ENCODE measurements around the gene SPINDOC. TPM values are rescaled to one million over a fixed set of nuclear protein-coding genes. Genes with fewer than 3 reads are reported as not detected.

Gene SPINDOC
- total and polyA plus RNA-seq, 9 of the 15 experiments (the other 6 are each of a cell fraction or from before 2014, with no cell fraction given), result 0.70 to 36.3 (median 19.6) TPM

DNA sequence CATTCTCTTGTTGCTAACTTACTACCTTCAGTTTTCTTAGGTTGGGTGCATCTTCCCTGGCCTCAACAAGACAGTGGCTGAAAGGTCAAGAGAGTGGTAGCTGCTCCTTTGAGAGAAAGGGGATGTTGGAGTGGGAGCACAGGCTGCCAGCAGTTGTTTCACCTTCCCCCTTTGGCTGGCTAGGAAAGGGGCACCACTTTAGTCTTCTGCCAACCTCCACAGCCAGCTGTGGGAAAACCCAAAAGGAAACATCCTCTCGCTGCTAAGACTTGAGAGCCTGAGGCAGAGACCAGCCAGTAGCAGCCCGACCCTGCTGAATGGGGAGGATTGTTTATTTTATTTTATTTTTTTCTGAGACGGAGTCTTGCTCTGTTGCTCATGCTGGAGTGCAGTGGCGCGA, 60.1 kb downstream of the SPINDOC start:
- DNase-seq (ENCODE audit: extremely low read depth in 1 of 4, low spot score in 3 of 4) (no peak), FAIRE-seq (no peak), ATAC-seq (no peak)
- no peaks in the 10 kb centered on the region for H3K27me3 ChIP-seq (ENCODE audit: control insufficient read depth in 2 of 2, insufficient read depth in 2 of 2, low read length in 2 of 2)
- peaks cover 31% of the 10 kb centered on the region; the same call in 2 of the 3 replicates for H3K36me3 ChIP-seq (ENCODE audit: control insufficient read depth, insufficient read depth, low read length)
- H3K4me1 ChIP-seq (replicated peaks in 1 of 2; ENCODE audit: control insufficient read depth in 2 of 2, insufficient read depth in 2 of 2, low read length in 2 of 2), result peaks cover 35 to 39% of the 10 kb centered on the region in 2 experiments
- H3K4me2 ChIP-seq (ENCODE audit: insufficient read depth, low read length), result no peak overlapping the region
- ChIA-PET CTCF (ENCODE audit: low intra/inter-chr PET ratio) (no interaction called here), POLR2A (interaction anchor here (0.6 to 1.8 kb wide), 8 partner anchors 11 to 197 kb away, joined by 3 to 8 read pairs (median 4); no protein-coding TSS in a partner anchor)
- no peaks in the 10 kb centered on the region for H3K9me3 ChIP-seq (replicated peaks; ENCODE audit: control insufficient read depth, insufficient read depth, low read depth, low read length)
- intact Hi-C loops (cut with micrococcal nuclease), result no loop called here
- no peaks in the 10 kb centered on the region for H3K9me1 ChIP-seq (ENCODE audit: control insufficient read depth, insufficient read depth, low read length)
- peaks cover 79% of the 10 kb centered on the region for H3K79me2 ChIP-seq (ENCODE audit: control insufficient read depth, insufficient read depth, low read length)
- H2AFZ ChIP-seq (ENCODE audit: low read depth, low read length), result no peak overlapping the region
- WGBS (ENCODE audit: insufficient coverage, low coverage, missing lambda C conversion rate), result 88% methylated on average over 5 of the region's 5 CpGs
- no TSS peak for BruUV-seq (replicated peaks)
- TF ChIP-seq GTF2E2 (tag; IDR thresholded peaks at IDR 0.05) (no peak), LEF1 (IDR thresholded peaks at IDR 0.05) (no peak), MEF2A (IDR thresholded peaks at IDR 0.05; ENCODE audit: control insufficient read depth, low read depth, low read length) (no peak)
- TF ChIP-seq, protein P1, sequence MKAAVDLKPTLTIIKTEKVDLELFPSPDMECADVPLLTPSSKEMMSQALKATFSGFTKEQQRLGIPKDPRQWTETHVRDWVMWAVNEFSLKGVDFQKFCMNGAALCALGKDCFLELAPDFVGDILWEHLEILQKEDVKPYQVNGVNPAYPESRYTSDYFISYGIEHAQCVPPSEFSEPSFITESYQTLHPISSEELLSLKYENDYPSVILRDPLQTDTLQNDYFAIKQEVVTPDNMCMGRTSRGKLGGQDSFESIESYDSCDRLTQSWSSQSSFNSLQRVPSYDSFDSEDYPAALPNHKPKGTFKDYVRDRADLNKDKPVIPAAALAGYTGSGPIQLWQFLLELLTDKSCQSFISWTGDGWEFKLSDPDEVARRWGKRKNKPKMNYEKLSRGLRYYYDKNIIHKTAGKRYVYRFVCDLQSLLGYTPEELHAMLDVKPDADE (conservative IDR thresholded peaks at IDR 0.05; ENCODE audit: control insufficient read depth, low read depth, low read length), result no peak
- in situ Hi-C loops (cut with MboI), result no loop called here
- H3K9ac ChIP-seq (ENCODE audit: insufficient read depth in 1 of 2, low read depth in 2 of 2, low read length in 2 of 2), result peak overlapping the region in 1 of 2 experiments; percentile 31; a peak in 1 of 4 replicates
- H3K27ac ChIP-seq (ENCODE audit: extremely low read depth, low read depth, low read length), result 0 out of 3 replicates have a peak overlapping the region, but pooled peaks have one; percentile 29
- peaks cover 7% of the 10 kb centered on the region; the same call in 1 of the 2 replicates for H4K20me1 ChIP-seq (replicated peaks; ENCODE audit: control insufficient read depth, insufficient read depth, low read length)
- H3K4me3 ChIP-seq, result no peak overlapping the region

Measured in K562 (cell line).